SJCRH30 (cell line): ENCODE measurements around the gene IFIT3. TPM values are rescaled to one million over a fixed set of nuclear protein-coding genes. Genes with fewer than 3 reads are reported as not detected.
"Not testable (repeated sequence)": the region's sequence is repeated elsewhere in the genome, so short reads cannot be mapped to it uniquely, and the experiment has no call there.

Experiments
- DNase-seq, 2 experiments: peaks; one replicate each; pipeline ENCODE4 v3.0.0-alpha.2; 2015 to 2020
- H3K27ac ChIP-seq: fragments of 250-450 bp; sonication (Bioruptor Pico); 2 replicates; pipeline ENCODE4 v1.5.1; 2020; ENCODE audit warnings: mild to moderate bottlenecking, moderate library complexity
- H3K27me3 ChIP-seq: fragments of 250-450 bp; sonication (Bioruptor Pico); 2 replicates; pipeline ENCODE4 v1.5.1; 2020; ENCODE audit warnings: mild to moderate bottlenecking, moderate library complexity
- H3K36me3 ChIP-seq: fragments of 250-450 bp; sonication (Bioruptor Pico); 2 replicates; pipeline ENCODE4 v1.5.1; 2020; ENCODE audit warnings: mild to moderate bottlenecking, moderate library complexity
- H3K4me1 ChIP-seq: fragments of 250-450 bp; sonication (Bioruptor Pico); 2 replicates; pipeline ENCODE4 v1.5.1; 2020; ENCODE audit warnings: mild to moderate bottlenecking, moderate library complexity
- H3K4me3 ChIP-seq: fragments of 250-450 bp; sonication (Bioruptor Pico); 2 replicates; pipeline ENCODE4 v1.5.1; 2020; ENCODE audit warnings: mild to moderate bottlenecking, moderate library complexity
- H3K9me3 ChIP-seq: fragments of 250-450 bp; sonication (Bioruptor Pico); replicated peaks from 2 replicates; pipeline ENCODE4 v1.5.1; 2020; ENCODE audit warnings: mild to moderate bottlenecking, moderate library complexity
- total RNA-seq: library from RNA; depleted of rRNA; stranded (reverse); fragments of >200 nt; shearing (Covaris generic); gene quantifications from 2 replicates; pipeline ENCODE4 v1.2.3, GENCODE V29; 2014; rRNA removed

The IFIT3 gene
- 0.73 and 0.76 TPM in 2 replicates for total RNA-seq

GRCh38 chr10:89327803-89328441, at the start of gene IFIT3:
Gene IFIT3, plus strand, starts transcription at chr10:89327997. Its CDS starts 77 bp downstream, at chr10:89328074.
- no peaks in the 10 kb centered on the region for H3K36me3 ChIP-seq
- peak within 1 kb of the TSS; percentile 60 for H3K4me3 ChIP-seq
- no peaks in the 10 kb centered on the region for H3K9me3 ChIP-seq
- DNase-seq: peak; percentile 64 to 80
- H3K27ac ChIP-seq: peak within 1 kb of the TSS; percentile 83
- H3K27me3 ChIP-seq: no peaks in the 10 kb centered on the region
- peaks cover 6% of the 10 kb centered on the region for H3K4me1 ChIP-seq

- Histone ChIP-seq H3K27me3 (no peaks in the 10 kb centered on the region), H3K4me3 (no peak overlapping the region), H3K27ac (peak overlapping the region; percentile 60), H3K4me1 (peaks cover 21% of the 10 kb centered on the region), H3K9me3 (no peaks in the 10 kb centered on the region), H3K36me3 (no peaks in the 10 kb centered on the region)
- peak; percentile 68 to 76 for DNase-seq
Observed at GRCh38 chr10:89278034-89278535, 49.7 kb upstream of the IFIT3 start.

GRCh38 chr10:89278900-89279392, 48.9 kb upstream of the IFIT3 start:
- no peak overlapping the region for H3K27ac ChIP-seq
- peaks cover 22% of the 10 kb centered on the region for H3K4me1 ChIP-seq
- no peaks in the 10 kb centered on the region for H3K27me3 ChIP-seq
- H3K36me3 ChIP-seq: no peaks in the 10 kb centered on the region
- H3K9me3 ChIP-seq: no peaks in the 10 kb centered on the region
- H3K4me3 ChIP-seq: no peak overlapping the region
- DNase-seq: no peak

- H3K27ac ChIP-seq: no peak overlapping the region
- peak in 1 of 2 experiments; percentile 10 for DNase-seq
- peaks cover 22% of the 10 kb centered on the region for H3K4me1 ChIP-seq
- H3K9me3 ChIP-seq: no peaks in the 10 kb centered on the region
- no peaks in the 10 kb centered on the region for H3K36me3 ChIP-seq
- H3K4me3 ChIP-seq: no peak overlapping the region
- no peaks in the 10 kb centered on the region for H3K27me3 ChIP-seq
Observed at GRCh38 chr10:89279421-89279869, 48.4 kb upstream of the IFIT3 start.

GRCh38 chr10:89280508-89280907, 47.3 kb upstream of the IFIT3 start:
- DNase-seq: no peak
- H3K4me1 ChIP-seq: peaks cover 22% of the 10 kb centered on the region
- H3K4me3 ChIP-seq: no peak overlapping the region
- no peaks in the 10 kb centered on the region for H3K36me3 ChIP-seq
- no peak overlapping the region for H3K27ac ChIP-seq
- no peaks in the 10 kb centered on the region for H3K27me3 ChIP-seq
- no peaks in the 10 kb centered on the region for H3K9me3 ChIP-seq

DNA sequence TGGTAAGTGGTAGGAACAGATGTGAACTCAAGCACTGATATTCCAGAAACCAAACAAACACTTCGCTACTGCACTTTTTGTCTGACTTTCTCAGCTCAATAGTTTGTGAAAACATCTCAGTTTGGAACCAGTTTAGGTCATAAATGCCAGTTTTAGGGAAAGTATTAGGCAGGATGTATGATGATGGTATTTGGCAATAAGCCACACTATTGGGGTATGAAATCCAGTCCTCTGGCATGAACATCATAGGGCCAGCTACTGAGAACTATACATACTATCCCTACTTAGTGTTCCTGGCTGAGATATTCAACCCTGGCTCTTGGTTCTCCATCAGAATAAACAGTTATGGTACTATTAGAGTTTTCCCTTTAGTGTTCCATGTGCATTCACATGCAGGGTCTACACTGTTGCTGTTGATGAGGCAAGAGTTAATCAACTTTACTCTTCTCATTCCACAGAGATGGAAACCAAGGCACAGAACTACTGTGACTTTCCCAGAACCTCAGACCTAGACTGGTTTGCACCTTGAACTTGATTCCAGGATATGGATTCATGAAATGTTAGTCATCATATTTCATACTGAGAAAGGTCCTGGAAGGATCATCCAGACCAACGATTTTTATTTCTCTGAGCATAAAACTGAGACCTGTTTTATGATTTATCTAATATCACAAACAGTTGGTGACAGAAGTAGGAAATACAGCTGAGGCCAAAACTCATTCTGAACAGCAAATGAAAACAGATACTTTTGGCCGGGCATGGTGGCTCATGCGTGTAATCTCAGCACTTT, 46.0 kb upstream of the IFIT3 start:
- H3K27me3 ChIP-seq: no peaks in the 10 kb centered on the region
- no peaks in the 10 kb centered on the region for H3K9me3 ChIP-seq
- no peak overlapping the region for H3K27ac ChIP-seq
- H3K4me3 ChIP-seq: no peak overlapping the region
- peaks cover 22% of the 10 kb centered on the region for H3K4me1 ChIP-seq
- no peak for DNase-seq
- no peaks in the 10 kb centered on the region for H3K36me3 ChIP-seq

DNA sequence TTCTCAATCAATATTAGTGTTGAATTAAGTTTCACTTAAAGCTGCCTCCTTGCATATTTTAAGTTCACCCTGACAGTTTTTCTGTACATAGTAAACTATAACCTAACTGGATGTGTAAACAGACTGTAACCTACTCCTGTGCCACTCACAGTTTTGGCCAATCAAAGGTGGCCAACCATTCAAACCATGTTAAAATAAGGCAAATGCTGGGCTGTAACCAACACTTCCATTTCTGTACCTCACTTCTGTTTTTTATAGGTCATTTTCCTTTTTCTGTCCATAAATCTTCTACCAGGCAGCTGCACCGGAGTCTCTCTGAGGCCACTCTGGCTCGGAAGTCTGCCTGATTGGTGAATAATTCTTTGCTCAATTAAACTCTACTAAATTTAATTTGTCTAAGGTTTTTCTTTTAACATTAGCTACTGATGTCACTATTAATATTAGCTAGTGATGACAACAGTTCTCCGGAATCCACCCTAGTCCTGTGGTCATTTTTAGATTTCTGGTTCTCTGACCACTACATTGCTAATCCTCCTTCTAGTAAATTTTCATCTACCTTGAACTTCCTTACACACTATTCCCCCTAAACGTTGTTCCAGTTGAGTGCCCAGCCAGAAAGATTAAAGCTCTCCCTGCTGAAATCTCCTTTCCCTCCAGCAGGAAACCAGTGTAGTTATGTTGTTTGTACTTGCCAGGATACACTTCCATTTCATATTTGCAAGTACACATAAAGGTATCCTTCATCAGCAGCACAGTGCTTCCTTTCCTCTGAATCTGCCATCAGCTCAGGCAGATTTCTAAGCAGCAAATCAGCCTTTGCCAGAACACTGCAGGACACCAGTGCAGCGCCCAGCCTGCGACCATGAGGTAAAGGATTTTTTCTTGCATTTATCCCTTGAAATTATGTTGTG, 44.5 kb upstream of the IFIT3 start:
- Histone ChIP-seq H3K27ac (peak overlapping the region; percentile 57), H3K9me3 (no peaks in the 10 kb centered on the region), H3K4me3 (peak overlapping the region; percentile 47), H3K27me3 (no peaks in the 10 kb centered on the region), H3K4me1 (peaks cover 17% of the 10 kb centered on the region), H3K36me3 (no peaks in the 10 kb centered on the region)
- DNase-seq: peak; percentile 30 to 56

DNA sequence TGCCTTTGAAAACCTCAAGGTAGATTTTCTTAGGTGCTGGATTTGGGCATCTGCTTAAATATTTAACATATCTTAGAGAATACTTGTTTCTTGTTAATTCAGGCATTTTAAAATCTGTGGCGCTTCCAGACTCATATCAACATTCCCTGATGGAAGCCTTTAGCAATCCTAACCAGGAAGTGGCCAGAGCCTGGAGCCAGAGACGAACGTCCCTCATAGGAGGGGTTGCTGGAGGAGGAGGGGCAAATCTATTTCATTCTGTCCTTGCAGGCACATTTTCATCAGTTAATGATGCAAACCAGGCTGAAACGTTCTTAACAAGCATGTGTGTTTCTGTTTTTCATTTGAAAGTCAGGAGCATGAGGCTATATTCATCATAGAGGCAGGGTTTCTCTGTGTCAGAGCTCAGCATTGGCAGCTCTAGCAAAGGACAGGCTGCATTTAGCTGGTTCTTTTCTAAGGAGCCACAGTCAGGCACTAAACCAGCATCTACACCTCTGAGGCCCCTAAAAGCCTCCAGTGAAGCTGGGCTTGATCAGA, 43.8 kb upstream of the IFIT3 start:
- peak overlapping the region; percentile 47 for H3K4me3 ChIP-seq
- H3K27ac ChIP-seq: peak overlapping the region; percentile 57
- H3K4me1 ChIP-seq: peaks cover 14% of the 10 kb centered on the region
- no peaks in the 10 kb centered on the region for H3K36me3 ChIP-seq
- no peaks in the 10 kb centered on the region for H3K27me3 ChIP-seq
- DNase-seq: peak; percentile 66 to 75
- no peaks in the 10 kb centered on the region for H3K9me3 ChIP-seq

DNA sequence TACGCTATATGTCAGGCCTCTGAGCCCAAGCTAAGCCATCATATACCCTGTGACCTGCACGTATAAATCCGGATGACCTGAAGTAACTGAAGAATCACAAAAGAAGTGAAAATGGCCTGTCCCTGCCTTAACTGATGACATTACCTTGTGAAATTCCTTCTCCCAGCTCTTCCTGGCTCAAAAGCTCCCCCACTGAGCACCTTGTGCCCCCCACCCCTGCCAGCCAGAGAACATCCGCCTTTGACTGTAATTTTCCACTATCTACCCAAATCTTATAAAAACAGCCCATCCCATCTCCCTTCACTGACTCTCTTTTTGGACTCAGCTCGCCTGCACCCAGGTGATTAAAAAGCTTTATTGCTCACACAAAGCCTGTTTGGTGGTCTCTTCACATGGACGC, 43.1 kb upstream of the IFIT3 start:
- H3K9me3 ChIP-seq, H3K27me3 ChIP-seq, H3K4me3 ChIP-seq, H3K36me3 ChIP-seq, H3K4me1 ChIP-seq, H3K27ac ChIP-seq, DNase-seq: not testable (repeated sequence)

- not testable (repeated sequence) for DNase-seq, H3K4me1 ChIP-seq, H3K4me3 ChIP-seq, H3K9me3 ChIP-seq, H3K27ac ChIP-seq, H3K27me3 ChIP-seq, H3K36me3 ChIP-seq
Observed at GRCh38 chr10:89285303-89285702, 42.5 kb upstream of the IFIT3 start.

DNA sequence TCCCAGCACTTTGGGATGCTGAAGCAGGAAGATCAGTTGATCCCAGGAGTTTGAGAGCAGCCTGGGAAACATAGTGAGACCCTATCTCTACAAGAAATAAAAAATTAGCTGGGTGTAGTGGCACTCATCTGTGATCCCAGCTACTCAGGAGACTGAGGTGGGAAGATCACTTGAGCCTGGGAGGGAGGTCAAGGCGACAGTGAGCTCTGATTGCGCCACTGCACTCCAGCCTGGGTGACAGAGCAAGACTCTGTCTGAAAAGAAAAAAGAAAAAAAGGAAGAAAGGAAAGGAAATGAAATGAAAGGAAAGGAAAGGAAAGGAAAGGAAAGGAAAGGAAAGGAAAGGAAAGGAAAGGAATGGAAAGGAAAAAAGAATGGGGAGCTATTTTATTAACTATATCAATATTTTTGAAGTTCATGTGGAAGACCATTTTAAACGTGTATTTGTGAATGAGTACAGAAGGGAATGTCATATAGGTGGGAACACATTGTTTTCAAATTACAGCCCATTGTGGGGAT, 33.0 kb upstream of the IFIT3 start:
- Histone ChIP-seq H3K9me3 (no peaks in the 10 kb centered on the region), H3K4me1 (no peaks in the 10 kb centered on the region), H3K4me3 (no peak overlapping the region), H3K27me3 (no peaks in the 10 kb centered on the region), H3K36me3 (no peaks in the 10 kb centered on the region), H3K27ac (no peak overlapping the region)
- no peak for DNase-seq

DNA sequence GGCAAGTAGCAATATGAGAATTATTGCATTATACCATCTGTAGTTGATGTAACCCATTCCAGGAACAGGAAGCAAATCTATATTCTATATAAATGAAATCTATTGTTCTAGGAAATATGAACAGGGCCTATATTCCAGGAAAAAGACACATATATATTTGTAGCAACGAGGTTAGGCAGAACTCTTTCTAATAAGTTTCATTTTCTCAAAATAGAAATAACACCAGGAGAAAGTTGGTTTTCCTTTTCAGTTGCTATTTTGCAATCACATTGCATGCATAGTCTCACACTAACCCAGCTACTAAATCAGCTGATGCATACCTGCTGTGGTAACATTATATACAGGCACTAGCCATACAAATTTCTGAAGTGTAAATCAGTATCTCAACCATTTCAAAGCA, 32.2 kb upstream of the IFIT3 start:
- no peak for DNase-seq
- no peaks in the 10 kb centered on the region for H3K36me3 ChIP-seq

DNA sequence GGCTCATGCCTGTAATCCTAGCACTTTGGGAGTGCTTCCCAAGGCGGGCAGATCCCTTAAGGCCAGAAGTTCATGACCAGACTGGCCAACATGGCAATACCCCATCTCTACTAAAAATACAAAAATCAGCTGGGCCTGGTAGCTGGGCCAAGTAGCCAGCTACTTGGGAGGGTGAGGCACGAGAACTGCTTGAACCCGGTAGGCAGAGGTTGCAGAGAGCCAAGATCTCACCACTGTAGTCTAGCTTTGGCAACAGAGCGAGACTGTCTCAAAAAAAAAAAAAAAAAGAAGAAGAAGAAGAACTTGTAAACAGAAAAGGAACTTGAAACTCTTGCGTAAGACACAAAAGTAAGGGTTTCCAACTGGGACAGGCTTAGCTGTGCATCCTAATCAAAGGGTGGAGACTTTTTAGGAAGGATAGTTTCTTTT, 31.6 kb upstream of the IFIT3 start:
- H3K4me3 ChIP-seq: no peak overlapping the region
- H3K4me1 ChIP-seq: no peaks in the 10 kb centered on the region
- H3K9me3 ChIP-seq: no peaks in the 10 kb centered on the region
- no peaks in the 10 kb centered on the region for H3K27me3 ChIP-seq
- H3K36me3 ChIP-seq: no peaks in the 10 kb centered on the region
- no peak overlapping the region for H3K27ac ChIP-seq
- no peak for DNase-seq

More for the DNA sequence above, 32.2 kb upstream of the IFIT3 start:
- H3K9me3 ChIP-seq: no peaks in the 10 kb centered on the region
- no peak overlapping the region for H3K27ac ChIP-seq
- H3K4me1 ChIP-seq: no peaks in the 10 kb centered on the region
- H3K27me3 ChIP-seq: no peaks in the 10 kb centered on the region
- H3K4me3 ChIP-seq: no peak overlapping the region

DNA sequence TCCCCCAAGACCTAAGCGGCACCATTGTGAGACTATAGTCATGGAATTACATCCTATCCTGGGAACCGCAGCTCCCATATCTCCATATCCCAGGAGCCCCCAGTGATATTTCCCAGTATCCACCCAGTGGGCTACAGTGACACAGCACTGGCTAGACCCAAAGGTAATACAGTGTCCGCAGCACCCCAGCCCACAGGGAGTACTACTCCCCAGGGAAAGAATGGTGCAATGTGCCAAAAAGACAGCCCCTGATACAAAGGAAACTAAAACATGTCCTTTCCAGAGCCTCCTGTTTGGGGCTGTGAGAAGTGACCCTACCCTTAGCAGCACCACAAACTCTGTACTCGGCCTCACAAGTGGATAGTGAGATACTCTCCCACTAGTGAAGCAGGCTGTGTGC, 30.4 kb upstream of the IFIT3 start:
- Histone ChIP-seq H3K4me3 (no peak overlapping the region), H3K36me3 (no peaks in the 10 kb centered on the region), H3K27ac (no peak overlapping the region), H3K27me3 (no peaks in the 10 kb centered on the region), H3K4me1 (no peaks in the 10 kb centered on the region), H3K9me3 (no peaks in the 10 kb centered on the region)
- no peak for DNase-seq
